RWPE2 (cell line): ENCODE data around the gene LIMA1.
A peak's percentile ranks its signal among the peaks of the same experiment; 100 is the strongest.
"Not testable (repeated sequence)": the region's sequence is repeated elsewhere in the genome, so short reads cannot be mapped to it uniquely, and the experiment has no call there.

Source experiments
- ATAC-seq: fragments of 200-7000 bp; cut with Tn5 transposase; 3 replicates; pipeline ENCODE4 v1.9.1; 2021; ENCODE audit warnings: low read depth
- DNase-seq: peaks from one replicate; pipeline ENCODE4 v3.0.0-alpha.2; 2020; ENCODE audit warnings: low spot score
- H3K27ac ChIP-seq: fragments of 450-650 bp; 2 replicates; pipeline ENCODE4 v1.5.1; 2017; ENCODE audit warnings: mild to moderate bottlenecking; ENCODE audit not compliant: poor library complexity, severe bottlenecking
- H3K27me3 ChIP-seq: fragments of 250-450 bp; sonication (Bioruptor Pico); 2 replicates; pipeline ENCODE4 v1.5.1; 2021; ENCODE audit warnings: mild to moderate bottlenecking, moderate library complexity; ENCODE audit not compliant: insufficient read depth, poor library complexity, severe bottlenecking
- H3K36me3 ChIP-seq: fragments of 250-450 bp; sonication (Bioruptor Pico); 2 replicates; pipeline ENCODE4 v1.5.1; 2020; ENCODE audit warnings: low read depth, mild to moderate bottlenecking, moderate library complexity
- H3K4me1 ChIP-seq: fragments of 250-450 bp; sonication (Bioruptor Pico); 2 replicates; pipeline ENCODE4 v1.5.1; 2021; ENCODE audit warnings: mild to moderate bottlenecking, moderate library complexity; ENCODE audit not compliant: insufficient read depth, poor library complexity, severe bottlenecking
- H3K4me3 ChIP-seq: fragments of 250-450 bp; sonication (Bioruptor Pico); 2 replicates; pipeline ENCODE4 v1.5.1; 2021; ENCODE audit warnings: mild to moderate bottlenecking, moderate library complexity; ENCODE audit not compliant: severe bottlenecking
- H3K9me3 ChIP-seq: fragments of 250-450 bp; sonication (Bioruptor Pico); 2 replicates; pipeline ENCODE4 v1.5.1; 2021; ENCODE audit warnings: mild to moderate bottlenecking, moderate library complexity; ENCODE audit not compliant: severe bottlenecking
- TF ChIP-seq, protein P1 (sequence below): fragments of 450-650 bp; IDR thresholded peaks from one replicate; pipeline ENCODE4 v1.5.1; 2017; ENCODE audit warnings: mild to moderate bottlenecking, moderate library complexity; ENCODE audit not compliant: poor library complexity, severe bottlenecking

LIMA1 gene

GRCh38 chr12:50276068-50276467, 7.3 kb downstream of the LIMA1 start:
- TF ChIP-seq, protein P1, sequence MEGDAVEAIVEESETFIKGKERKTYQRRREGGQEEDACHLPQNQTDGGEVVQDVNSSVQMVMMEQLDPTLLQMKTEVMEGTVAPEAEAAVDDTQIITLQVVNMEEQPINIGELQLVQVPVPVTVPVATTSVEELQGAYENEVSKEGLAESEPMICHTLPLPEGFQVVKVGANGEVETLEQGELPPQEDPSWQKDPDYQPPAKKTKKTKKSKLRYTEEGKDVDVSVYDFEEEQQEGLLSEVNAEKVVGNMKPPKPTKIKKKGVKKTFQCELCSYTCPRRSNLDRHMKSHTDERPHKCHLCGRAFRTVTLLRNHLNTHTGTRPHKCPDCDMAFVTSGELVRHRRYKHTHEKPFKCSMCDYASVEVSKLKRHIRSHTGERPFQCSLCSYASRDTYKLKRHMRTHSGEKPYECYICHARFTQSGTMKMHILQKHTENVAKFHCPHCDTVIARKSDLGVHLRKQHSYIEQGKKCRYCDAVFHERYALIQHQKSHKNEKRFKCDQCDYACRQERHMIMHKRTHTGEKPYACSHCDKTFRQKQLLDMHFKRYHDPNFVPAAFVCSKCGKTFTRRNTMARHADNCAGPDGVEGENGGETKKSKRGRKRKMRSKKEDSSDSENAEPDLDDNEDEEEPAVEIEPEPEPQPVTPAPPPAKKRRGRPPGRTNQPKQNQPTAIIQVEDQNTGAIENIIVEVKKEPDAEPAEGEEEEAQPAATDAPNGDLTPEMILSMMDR = no peak
- Histone ChIP-seq H3K36me3 (peaks cover 6% of the 10 kb centered on the region; the same call in 1 of the 2 replicates), H3K4me1 (peaks cover 39% of the 10 kb centered on the region), H3K27me3 (no peaks in the 10 kb centered on the region), H3K4me3 (no peak overlapping the region), H3K9me3 (no peaks in the 10 kb centered on the region), H3K27ac (peak overlapping the region; percentile 17)
- ATAC-seq (no peak), DNase-seq (no peak)

- TF ChIP-seq, protein P1 = no peak
- Histone ChIP-seq H3K36me3 (peaks cover 6% of the 10 kb centered on the region; the same call in 1 of the 2 replicates), H3K4me3 (no peak overlapping the region), H3K4me1 (peaks cover 39% of the 10 kb centered on the region), H3K27ac (peak overlapping the region; percentile 17), H3K9me3 (no peaks in the 10 kb centered on the region), H3K27me3 (no peaks in the 10 kb centered on the region)
- peak; percentile 62; the same call in 2 of the 3 replicates for ATAC-seq
- DNase-seq = no peak
These were observed 7.8 kb downstream of the LIMA1 start for GRCh38 chr12:50275556-50275955.

DNA sequence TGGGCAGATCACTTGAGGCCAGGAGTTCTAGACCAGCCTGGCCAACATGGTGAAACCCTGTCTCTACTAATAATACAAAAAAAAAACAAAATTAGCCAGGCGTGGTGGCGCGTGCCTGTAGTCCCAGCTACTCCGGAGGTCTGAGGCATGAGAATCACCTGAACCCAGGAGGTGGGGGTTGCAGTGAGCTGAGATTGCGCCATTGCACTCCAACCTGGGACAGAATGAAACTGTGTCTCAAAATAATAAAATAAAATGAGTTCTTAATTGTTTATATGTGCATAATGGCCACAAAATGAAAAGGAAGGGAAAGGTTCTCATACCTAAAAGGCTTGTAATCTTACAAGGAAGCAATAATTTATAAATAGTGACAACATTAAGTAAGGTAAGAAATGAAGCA, 8.2 kb downstream of the LIMA1 start:
- not testable (repeated sequence) for H3K4me3 ChIP-seq, H3K9me3 ChIP-seq, H3K36me3 ChIP-seq, H3K27me3 ChIP-seq, ATAC-seq, DNase-seq
- H3K27ac ChIP-seq = peak overlapping the region; percentile 17
- H3K4me1 ChIP-seq = peaks cover 39% of the 10 kb centered on the region

DNA sequence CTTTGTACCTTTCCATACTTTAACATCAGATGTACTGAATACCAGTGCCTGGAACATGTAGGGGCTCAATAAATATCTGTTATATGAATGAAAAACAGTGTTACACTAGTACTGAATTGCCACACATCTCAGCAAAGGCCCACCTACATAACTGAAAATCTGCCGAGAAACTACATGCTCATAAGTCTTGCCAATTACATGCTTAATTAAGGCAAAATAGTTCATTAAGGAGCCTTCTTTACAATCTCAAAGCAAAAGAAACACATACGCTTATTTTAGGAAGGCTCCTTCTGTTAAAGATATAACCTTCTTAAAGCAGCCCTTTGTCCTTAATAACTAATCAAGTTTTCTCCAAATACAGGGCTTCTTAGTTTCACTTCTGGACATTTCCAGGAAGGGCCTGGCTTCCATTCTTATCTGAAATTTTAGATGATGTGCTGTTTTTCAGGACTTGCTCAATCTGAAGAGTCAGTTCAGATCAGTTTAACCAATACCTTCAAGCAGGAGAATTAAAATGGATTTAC, 11.5 kb downstream of the LIMA1 start:
- Histone ChIP-seq H3K27me3 (no peaks in the 10 kb centered on the region), H3K4me3 (no peak overlapping the region), H3K36me3 (peaks cover 6% of the 10 kb centered on the region; the same call in 1 of the 2 replicates), H3K27ac (no peak overlapping the region), H3K4me1 (peaks cover 32% of the 10 kb centered on the region), H3K9me3 (no peaks in the 10 kb centered on the region)
- ATAC-seq (no peak), DNase-seq (no peak)
- TF ChIP-seq, protein P1 = no peak

DNA sequence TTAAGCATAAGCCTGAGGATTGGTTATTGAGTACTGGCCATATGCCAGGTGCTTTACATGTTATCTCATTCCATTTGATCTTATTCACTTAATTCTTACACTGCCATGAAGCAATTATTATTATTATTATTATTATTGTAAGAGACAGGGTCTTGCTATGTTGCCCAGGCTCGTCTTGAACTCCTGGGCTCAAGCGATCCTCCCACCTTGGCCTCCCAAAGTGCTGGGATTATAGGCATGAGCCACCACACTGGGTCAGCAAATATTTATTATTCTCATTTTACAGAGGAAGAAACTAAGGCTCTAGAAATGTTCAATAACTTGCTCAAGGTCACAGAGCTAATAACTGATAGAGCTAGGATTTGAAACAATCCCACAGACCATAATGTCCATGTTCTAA, 14.8 kb downstream of the LIMA1 start:
- no peak for DNase-seq
- no peak overlapping the region for H3K4me3 ChIP-seq
- ATAC-seq = no peak
- no peaks in the 10 kb centered on the region for H3K27me3 ChIP-seq
- TF ChIP-seq, protein P1 = no peak
- peaks cover under 1% of the 10 kb centered on the region; the same call in 1 of the 2 replicates for H3K36me3 ChIP-seq
- H3K9me3 ChIP-seq = no peaks in the 10 kb centered on the region
- no peak overlapping the region for H3K27ac ChIP-seq
- H3K4me1 ChIP-seq = peaks cover 21% of the 10 kb centered on the region
